GM21526 (cell line): ENCODE measurements around the gene OR7G1.

Source experiments
- ATAC-seq: cut with Tn5 transposase; IDR thresholded peaks from one replicate; pipeline ENCODE4 v1.9.1; 2021; ENCODE audit warnings: moderate library complexity; ENCODE audit not compliant: unreplicated experiment, low FRiP score

OR7G1 gene, protein sequence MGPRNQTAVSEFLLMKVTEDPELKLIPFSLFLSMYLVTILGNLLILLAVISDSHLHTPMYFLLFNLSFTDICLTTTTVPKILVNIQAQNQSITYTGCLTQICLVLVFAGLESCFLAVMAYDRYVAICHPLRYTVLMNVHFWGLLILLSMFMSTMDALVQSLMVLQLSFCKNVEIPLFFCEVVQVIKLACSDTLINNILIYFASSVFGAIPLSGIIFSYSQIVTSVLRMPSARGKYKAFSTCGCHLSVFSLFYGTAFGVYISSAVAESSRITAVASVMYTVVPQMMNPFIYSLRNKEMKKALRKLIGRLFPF

DNA sequence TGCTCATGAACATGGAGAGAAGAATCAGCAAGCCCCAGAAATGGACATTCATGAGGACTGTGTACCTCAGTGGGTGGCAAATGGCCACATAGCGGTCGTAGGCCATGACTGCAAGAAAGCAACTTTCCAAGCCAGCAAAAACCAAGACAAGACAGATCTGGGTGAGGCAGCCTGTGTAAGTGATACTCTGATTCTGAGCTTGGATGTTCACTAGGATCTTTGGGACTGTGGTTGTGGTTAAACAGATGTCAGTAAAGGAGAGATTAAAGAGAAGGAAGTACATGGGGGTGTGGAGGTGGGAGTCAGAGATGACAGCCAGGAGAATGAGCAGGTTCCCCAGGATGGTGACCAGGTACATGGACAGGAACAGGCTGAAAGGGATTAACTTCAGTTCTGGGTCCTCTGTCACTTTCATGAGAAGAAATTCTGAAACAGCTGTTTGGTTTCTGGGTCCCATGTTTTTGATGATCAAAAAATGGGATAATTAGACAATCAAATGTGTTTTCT lies at the start of gene OR7G1:
OR7G1 (minus strand) TSS at position 457 of the 507 bp plus-strand sequence; CDS start at position 457, 0 bp downstream.
- ATAC-seq = no peak

DNA sequence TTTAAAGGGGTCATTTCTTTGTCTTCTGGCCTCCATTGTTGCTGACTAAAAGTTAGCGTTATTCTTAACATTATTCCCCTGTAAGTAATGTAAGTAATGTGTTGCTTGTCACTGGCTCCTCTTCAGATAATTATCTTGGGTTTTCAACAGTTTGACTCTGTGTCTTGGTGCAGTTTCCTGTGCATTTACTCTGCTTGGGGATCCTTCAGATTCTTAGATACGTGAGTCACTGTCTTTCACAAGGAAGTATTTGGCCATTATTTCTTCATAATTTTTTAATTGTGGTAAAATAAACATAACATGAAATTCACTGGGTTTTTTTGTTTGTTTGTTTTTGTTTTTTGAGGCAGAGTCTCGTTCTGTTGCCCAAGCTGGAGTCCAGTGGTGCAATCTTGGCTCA lies 49.7 kb upstream of the OR7G1 start:
- ATAC-seq = no peak

DNA sequence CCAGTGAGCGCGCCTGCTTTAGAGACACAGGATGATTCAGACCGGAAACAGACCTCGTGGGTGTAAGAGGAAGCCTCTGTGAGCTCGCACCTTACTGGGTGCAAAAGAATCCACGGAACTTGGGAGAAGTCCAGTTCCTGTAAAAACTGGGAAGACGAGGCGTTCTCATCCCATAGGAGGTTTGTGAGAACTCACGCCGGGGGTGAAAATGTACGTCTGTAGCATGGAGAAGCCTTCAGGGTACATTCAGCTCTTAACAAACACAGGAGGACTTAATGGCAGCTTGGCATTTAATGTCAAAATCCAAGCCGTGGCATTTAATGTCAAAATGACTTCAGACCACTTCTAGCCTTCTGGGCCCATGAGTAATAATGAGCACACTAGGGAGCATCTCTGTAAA lies 45.9 kb upstream of the OR7G1 start:
- ATAC-seq = no peak

DNA sequence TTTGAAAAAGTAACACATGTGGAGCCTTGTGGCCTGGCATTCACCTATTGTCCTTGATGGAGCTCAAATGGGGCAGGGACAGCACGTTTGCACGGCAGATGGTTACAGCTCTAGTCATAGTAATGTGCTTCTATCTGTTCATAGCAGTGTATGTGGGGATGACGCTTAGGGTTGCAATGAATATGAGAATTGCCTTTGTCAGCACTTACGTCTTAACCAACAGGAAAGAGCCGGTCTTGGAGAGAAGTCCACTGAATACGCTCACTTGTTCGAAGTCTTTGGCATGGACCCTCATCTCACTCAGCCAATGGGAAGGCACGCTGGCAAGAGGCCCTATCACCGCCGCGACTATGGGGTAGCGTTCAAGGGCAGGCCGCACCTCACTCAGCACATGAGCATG lies 44.3 kb upstream of the OR7G1 start:
- no peak for ATAC-seq

DNA sequence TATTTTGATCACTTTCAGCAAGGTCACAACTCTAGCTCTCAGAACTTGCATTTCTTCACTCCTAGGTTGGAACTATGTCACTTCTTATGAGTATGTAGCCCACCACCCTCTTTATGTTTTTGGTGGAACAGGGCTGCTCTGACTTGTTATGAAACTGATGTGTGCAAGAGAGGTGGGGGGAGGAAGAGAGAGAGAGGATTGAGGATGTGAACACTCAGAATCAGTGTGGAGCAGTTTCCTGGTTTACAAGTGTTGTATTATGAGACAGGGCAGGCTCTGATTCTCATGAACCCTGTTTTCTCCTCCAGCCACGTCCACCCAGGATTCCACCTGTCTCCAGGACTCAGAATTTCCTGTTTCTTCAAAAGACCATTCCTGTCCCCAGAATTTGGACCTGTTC lies 40.7 kb upstream of the OR7G1 start:
- no peak for ATAC-seq

DNA sequence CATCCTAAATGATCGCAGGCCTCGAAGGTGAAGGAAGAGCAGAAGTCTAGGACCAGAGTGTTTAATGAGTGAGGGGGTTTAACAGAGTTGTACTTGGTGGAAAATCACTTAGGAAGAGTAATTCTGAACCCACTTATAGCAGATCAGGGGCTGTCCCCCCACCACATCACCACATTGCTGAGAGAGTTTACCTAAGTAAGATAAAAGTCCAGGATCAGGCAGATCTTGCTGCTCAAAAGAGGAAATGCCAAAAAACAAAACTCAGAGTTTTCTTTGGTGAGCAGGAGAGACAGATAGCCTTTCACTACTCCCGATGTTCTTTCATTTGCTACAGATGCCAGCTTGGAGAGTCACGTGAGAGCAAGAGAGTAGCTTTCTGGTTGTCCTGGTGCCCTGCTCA lies 40.0 kb upstream of the OR7G1 start:
- ATAC-seq = no peak

DNA sequence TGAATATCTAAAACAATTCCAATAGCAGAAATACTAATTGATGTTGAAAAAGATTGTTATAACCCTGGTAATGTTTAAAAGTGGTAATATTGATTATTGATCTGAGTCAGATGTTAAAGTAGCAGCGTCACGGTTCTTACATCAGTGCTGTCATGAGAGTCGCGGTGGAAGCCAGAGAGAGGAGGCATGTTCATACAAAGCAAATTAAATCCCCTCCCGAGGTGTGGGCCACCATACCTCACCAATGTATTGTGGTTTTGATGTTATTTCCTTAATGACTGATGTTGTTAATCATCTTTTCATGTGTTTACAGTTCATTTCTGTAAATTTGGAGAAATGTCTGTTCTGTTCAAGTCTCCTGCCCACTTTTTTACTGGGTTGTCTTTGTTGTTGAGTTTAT lies 35.8 kb upstream of the OR7G1 start:
- ATAC-seq = no peak

DNA sequence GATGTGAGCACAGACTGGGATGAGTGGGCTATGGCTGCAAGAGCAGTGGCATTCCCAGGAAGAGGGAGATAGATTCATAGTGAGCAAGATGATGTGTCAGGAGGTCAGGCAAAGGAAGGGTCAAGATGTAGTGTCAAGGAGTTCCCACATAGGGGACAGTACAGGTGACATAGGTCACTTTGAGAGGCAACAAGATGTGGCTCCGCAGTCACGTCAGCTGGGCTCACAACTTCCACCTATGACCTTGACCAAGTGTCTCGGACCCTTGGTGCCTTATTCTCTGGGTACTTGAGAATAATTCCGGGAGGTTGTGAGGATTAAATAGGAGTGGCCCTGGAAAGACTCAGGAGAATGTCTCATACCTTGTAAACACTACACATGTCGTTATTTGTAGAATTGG lies 35.1 kb upstream of the OR7G1 start:
- ATAC-seq = no peak

DNA sequence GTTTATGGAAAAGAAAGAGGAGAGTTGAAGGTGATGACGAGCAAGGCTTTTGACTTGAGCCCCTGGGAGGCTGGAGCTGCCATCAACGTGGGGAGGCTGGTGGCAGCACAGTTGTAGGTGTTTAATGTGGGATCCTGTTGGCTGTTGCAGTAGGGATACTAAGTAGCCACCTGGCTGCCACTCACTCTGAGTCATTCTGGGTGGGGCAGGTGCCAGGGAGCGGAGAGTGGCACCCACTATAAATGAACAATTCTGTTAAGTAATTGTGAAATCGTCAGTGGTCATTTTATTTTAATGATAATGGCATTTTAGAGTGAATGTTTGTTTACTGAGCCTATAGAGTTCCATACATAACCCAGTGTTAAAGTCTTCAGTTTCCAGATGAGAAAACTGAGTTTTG lies 34.4 kb upstream of the OR7G1 start:
- ATAC-seq = no peak

DNA sequence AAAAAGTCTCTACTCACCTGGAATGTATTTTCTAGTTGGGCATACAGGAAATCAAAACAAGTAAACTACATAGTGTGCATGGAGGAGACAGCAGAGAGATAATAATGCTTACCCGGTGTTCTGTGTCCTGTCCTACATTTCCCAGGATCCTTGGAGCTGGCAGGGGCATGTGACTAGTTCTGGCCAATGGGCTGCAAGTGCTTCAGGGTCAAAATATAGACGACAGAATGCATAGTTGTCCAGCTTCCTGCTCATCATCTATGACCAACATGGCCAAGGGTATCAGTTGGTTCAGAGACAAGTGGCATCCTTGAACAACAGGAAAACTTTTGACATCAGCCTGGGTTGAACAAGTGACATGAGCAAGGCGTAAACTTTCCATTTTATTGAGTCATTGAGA lies 33.1 kb upstream of the OR7G1 start:
- no peak for ATAC-seq

DNA sequence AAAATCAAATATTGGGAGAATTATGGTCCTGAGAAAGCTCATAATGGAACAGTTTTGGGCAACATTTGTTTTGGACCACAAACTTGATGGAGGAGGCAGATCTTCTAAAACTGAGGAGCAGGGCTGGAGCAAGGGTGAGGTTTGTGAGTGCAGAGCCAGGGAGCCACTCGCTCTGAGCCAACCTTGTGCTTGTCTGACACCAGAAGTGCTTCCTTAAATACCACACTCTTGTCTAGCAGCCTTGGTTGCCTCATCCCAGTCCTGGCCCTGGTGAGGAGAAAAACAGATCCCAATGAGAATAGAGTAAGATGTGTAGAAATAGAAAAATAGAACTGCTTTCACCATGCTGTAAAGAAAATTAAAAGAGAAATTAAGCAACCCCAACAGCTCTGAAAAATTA lies 31.3 kb upstream of the OR7G1 start:
- ATAC-seq = no peak

DNA sequence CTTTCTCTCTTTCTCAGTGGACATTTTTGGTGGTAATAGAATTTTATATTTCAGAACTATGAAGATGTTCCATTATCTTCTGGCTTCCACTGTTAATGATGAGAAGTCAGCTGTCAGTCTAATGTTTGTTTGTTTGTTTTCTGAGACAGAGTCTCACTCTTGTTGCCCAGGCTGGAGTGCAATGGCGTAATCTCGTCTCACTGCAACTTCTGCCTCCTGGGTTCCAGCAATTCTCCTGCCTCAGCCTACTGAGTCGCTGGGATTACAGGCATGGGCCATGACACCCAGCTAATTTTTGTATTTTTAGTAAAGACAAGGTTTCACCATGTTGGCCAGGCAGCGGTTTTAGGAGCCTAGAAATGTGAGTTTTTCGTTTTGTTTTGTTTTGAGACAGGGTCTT lies 29.4 kb upstream of the OR7G1 start:
- ATAC-seq = no peak

DNA sequence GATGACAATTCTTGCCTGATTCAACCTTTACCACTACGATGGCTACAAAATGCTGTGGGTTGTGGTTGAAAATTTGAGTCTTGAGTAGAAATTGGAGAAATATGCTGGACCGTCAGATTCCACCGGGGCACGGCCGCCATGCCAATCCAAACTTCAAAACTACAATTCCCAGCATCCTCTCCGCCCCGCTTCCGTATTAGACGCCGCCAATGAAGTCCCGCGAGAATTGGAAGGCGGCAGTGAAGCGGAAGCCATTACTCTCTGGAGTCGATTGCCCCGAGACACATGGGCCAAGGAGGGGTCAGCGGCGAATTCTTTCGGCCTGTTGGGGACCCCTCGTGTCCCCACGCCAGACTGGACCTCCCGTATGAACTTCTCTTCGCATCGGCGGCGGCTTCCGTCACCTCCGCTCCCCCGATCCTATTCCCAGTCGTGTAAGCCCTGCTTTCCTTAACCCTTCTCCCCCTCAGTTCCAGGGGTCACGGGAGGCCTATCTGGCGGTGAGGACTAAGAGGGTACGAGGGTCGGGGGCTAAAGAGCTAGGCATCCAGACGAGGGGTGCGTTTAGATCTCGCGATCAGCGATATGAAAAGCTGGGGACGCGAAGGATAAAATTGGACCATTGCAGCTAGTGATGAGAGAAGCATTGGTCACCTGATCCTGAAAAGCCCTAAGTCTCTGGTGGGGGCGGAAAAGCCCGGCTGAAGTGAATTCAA lies 24.8 kb upstream of the OR7G1 start, which contains the start of gene ZNF317:
ZNF317 (plus strand) TSS at position 239 of the 716 bp plus-strand sequence. CDS start 15,620 bp downstream, outside the sequence.
- peak; percentile 90 for ATAC-seq

DNA sequence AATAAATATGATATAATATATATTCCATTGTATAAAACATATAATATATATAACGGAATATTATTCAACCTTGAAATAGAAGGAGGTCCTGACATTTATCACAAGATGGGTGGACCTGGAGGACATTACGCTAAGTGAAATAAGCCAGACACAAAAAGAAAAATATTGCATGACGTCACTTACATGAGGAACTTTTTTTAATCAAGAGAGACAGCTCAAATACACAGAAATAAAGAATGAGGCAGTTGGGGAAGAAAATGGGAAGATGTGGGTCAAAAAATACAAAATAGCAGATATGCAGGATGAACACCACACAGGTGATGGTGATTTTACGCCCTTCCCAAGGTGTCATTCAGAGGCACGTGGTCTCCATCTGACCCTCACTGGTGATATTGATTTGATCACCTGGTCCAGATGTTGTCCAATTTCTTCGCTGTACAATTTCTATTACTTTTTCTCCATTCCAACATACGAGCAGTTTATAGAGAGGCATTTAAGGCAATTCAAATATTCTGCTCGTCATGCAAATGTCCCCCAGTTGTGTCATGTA lies 24.1 kb upstream of the OR7G1 start:
- peak; percentile 24 for ATAC-seq

DNA sequence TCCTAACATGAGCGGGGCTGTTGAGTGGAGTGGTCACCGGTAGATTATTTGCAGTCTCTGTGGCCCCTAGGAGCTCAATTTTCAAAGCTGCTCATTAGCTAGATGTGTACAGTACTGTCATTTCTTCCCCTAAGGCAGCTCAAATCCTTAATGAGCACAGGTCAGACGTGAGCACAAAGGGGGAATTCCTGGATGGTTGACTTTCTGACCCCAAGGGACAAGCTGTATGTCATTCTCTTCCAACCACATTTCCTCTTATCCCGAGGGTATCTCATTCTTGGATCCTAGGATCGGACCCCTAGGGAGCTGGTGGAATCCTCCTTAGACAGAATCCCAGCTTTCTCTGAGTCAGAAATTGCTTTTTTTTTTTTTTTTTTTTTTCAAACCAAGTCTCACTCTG lies 16.9 kb upstream of the OR7G1 start:
- ATAC-seq = no peak

DNA sequence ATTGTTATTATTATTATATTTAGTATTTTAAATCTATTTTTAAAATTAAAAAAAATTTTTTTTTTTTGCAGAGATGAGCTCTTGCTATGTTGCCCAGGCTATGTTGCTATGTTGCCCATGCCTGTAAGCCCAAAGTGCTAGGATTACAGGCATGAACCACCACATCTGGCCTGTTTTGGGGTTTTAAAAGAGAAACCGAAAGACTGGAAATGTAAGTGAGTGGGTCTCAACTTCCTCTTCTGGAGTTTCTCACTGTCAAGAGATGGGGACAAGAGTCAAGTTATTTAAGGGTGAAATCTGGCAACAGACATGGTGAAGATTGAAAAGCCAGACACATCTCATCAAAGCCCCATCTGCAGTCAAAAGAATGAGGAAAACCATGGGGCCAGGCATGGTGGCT lies 15.4 kb upstream of the OR7G1 start:
- no peak for ATAC-seq

DNA sequence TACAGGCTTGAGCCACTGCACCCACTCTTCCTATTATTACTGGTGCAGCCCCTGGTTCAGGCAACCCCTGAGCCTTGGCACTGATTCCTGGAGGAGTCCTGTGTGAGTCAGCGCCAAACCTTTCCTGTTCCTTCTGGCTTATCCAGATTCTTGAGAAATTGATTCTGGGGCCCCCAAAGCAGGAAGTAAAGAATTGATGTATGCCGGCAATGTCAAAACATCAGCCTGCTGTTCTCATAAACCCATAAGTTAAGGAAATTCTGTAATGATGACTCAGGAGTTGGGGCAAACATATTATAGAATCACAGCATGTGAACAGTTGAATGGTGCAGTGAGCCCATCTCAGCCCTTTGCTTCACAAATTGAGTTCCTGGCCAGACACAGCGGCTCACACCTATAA lies 12.6 kb upstream of the OR7G1 start:
- no peak for ATAC-seq

DNA sequence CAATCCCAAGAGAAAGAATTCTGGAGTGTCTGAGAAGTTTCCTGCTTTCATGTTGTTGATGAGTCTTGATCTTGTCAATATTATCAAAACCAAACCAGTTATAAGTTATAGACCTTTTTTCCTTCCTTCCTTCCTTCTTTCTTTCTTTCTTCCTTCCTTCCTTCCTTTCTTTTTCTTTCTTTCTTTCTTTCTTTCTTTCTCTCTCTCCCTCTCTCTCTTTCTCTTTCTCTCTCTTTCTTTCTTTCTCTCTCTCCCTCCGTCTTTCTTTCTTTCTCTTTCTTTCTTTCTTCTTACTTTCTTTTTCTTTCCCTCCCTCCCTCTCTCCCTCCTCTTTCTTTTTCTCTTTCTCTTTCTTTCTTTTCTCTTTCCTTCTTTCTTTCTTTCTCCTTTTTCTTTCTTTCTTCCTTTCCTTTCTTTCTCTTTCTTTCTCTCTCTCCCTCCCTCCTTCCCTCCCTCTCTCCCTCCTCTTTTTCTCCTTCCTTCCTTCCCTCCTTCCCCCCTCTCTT lies 11.4 kb upstream of the OR7G1 start, which contains the start of gene OR7G3:
OR7G3 (minus strand) TSS at position 51 of the 506 bp plus-strand sequence; CDS start at position 51, 0 bp downstream.
- ATAC-seq = no peak

DNA sequence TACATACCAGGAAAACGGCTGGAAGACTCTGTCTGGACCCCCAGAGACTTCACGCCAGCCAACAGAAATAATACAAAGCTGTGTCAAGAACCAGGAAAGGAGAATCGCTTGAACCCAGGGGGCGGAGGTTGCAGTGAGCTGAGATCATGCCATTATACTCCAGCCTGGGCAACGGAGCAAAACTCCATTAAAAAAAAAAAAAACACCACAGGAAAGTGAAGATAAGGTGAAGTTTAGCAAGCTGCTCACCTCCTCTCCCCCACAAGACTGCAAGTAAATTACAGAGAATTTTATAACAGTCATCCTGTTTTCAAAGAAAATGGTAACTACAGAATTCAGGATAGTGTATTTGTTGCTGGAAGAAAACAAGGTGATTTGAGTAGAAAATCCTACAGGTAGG lies 984 bp upstream of the OR7G1 start:
- no peak for ATAC-seq

DNA sequence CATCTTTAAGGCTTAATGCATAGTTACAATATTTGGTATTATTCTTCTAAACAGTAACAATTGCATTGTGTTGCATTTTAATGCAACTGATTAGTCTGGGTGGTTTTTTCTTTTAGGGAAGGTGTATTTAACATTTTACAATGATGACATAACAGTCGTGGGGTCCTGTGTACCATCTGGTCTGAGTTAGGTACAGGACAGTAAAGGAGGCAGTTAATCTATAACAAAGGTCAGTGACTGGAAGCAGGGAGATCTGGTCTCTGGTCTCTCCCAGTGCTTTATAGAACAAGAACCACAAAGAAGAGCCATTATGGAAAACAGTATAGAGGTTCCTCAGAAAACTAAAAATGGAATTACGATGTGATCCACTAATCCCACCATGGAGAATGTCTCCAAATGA lies 5.6 kb downstream of the OR7G1 start:
- ATAC-seq = no peak

DNA sequence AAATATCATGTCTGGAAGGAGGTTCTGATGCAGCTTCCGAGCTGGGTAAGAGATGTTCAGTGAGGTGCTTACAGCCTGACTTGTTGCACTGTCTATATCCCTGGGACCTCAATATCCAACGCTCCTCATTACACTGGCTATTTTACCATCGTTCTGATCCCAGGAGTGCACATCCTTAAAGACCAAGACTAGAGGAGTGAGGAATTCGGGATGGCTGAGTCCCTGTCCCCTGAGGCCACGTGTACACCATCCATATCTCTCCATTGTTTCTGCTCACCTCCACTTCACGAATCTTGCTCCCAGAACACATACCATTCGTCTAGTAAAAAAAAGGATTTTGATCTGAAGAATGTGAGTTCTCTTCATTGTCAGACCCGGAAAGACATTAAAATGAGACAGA lies 8.2 kb downstream of the OR7G1 start, which contains the start of gene OR7G2:
OR7G2 (minus strand) TSS at position 101 of the 400 bp plus-strand sequence. CDS start 4,232 bp downstream, outside the sequence.
- ATAC-seq = no peak
